Neural progenitor cell (in vitro differentiated cells): Measurements from ENCODE around the gene DIPK1B.

Experiments used
- CTCF ChIP-seq: fragments of 200-600 bp; sonication (generic); IDR thresholded peaks from 2 replicates; pipeline ENCODE4 v1.5.1; 2017; ENCODE audit warnings: antibody characterized with exemption, mild to moderate bottlenecking
- EZH2 ChIP-seq: fragments of 200-600 bp; sonication (generic); IDR thresholded peaks from 2 replicates; pipeline ENCODE4 v1.6.1; 2017; ENCODE audit warnings: antibody characterized with exemption, mild to moderate bottlenecking, moderate library complexity

- TF ChIP-seq EZH2 (no peak), CTCF (no peak)
Measured at GRCh38 chr9:136694872-136695247, 17.5 kb upstream of the DIPK1B start.
